Measurements from ENCODE around the gene PLPPR2.

- no peak for TF ChIP-seq CTCF (IDR thresholded peaks at IDR 0.05; ENCODE audit: low read depth, low read length)
- TF ChIP-seq POLR2A (IDR thresholded peaks at IDR 0.05; ENCODE audit: extremely low read depth, insufficient read length) = no peak
- no peak for TF ChIP-seq MAX (IDR thresholded peaks at IDR 0.05; ENCODE audit: low read depth, low read length)
- no peak for TF ChIP-seq MYC (IDR thresholded peaks at IDR 0.05; ENCODE audit: low read depth, low read length)
Measured at GRCh38 chr19:11373885-11374432, 18.7 kb downstream of the PLPPR2 start.
